ENCODE data around the gene WARS2.

WARS2 gene

GRCh38 chr1:119143706-119144105 lies 3.3 kb upstream of the WARS2 start:
- H3K36me3 ChIP-seq (ENCODE audit: insufficient read depth, low read length), result no peaks in the 10 kb centered on the region
- no peak overlapping the region for H2AFZ ChIP-seq (ENCODE audit: low read length)
- TF ChIP-seq CTCF (IDR thresholded peaks at IDR 0.05; ENCODE audit: low read length) (no peak), EZH2 (IDR thresholded peaks at IDR 0.05; ENCODE audit: borderline replicate concordance, low read length) (no peak)

GRCh38 chr1:119141660-119142059 lies 1.2 kb upstream of the WARS2 start:
- H3K27me3 ChIP-seq (ENCODE audit: insufficient read depth, low read length), result no peaks in the 10 kb centered on the region
- no peaks in the 10 kb centered on the region for H3K36me3 ChIP-seq (ENCODE audit: insufficient read depth, low read length)
- H3K4me1 ChIP-seq (ENCODE audit: insufficient read depth, low read length, severe bottlenecking), result peaks cover 32% of the 10 kb centered on the region
- no peaks in the 10 kb centered on the region for H3K9me2 ChIP-seq (ENCODE audit: low read depth, low read length)
- H3K27ac ChIP-seq (ENCODE audit: low read depth, low read length, poor library complexity, severe bottlenecking), result no peak overlapping the region
- no peaks in the 10 kb centered on the region for H4K20me1 ChIP-seq (ENCODE audit: insufficient read depth, low read length)
- H3F3A ChIP-seq (ENCODE audit: insufficient read depth, low read length), result no peaks in the 10 kb centered on the region
- no peak overlapping the region for H2AFZ ChIP-seq (ENCODE audit: low read length)
- TF ChIP-seq EZH2 (IDR thresholded peaks at IDR 0.05; ENCODE audit: borderline replicate concordance, low read length) (no peak), CTCF (IDR thresholded peaks at IDR 0.05; ENCODE audit: low read length) (no peak)
- no peaks in the 10 kb centered on the region for H3K9me3 ChIP-seq (ENCODE audit: low read length)
- H3K4me3 ChIP-seq (ENCODE audit: low read depth, low read length, poor library complexity, severe bottlenecking), result peak overlapping the region; percentile 71
- peak overlapping the region; percentile 82; the same call in 1 of the 2 replicates for H3K9ac ChIP-seq (ENCODE audit: low read length)
- peak overlapping the region; percentile 92 for H3K4me2 ChIP-seq (ENCODE audit: low read length)
- peaks cover 4% of the 10 kb centered on the region; the same call in 1 of the 2 replicates for H3K79me2 ChIP-seq (ENCODE audit: insufficient read depth, low read length)

More at GRCh38 chr1:119143706-119144105, 3.3 kb upstream of the WARS2 start:
- peaks cover 4% of the 10 kb centered on the region; the same call in 1 of the 2 replicates for H3K79me2 ChIP-seq (ENCODE audit: insufficient read depth, low read length)
- H3K4me3 ChIP-seq (ENCODE audit: low read depth, low read length, poor library complexity, severe bottlenecking), result no peak overlapping the region
- no peak overlapping the region for H3K4me2 ChIP-seq (ENCODE audit: low read length)
- H3K9me2 ChIP-seq (ENCODE audit: low read depth, low read length), result no peaks in the 10 kb centered on the region
- no peaks in the 10 kb centered on the region for H3K27me3 ChIP-seq (ENCODE audit: insufficient read depth, low read length)
- peaks cover 30% of the 10 kb centered on the region for H3K4me1 ChIP-seq (ENCODE audit: insufficient read depth, low read length, severe bottlenecking)
- H3F3A ChIP-seq (ENCODE audit: insufficient read depth, low read length), result no peaks in the 10 kb centered on the region
- no peaks in the 10 kb centered on the region for H4K20me1 ChIP-seq (ENCODE audit: insufficient read depth, low read length)
- no peak overlapping the region for H3K27ac ChIP-seq (ENCODE audit: low read depth, low read length, poor library complexity, severe bottlenecking)
- no peak overlapping the region for H3K9ac ChIP-seq (ENCODE audit: low read length)
- no peaks in the 10 kb centered on the region for H3K9me3 ChIP-seq (ENCODE audit: low read length)

- peak overlapping the region; percentile 71 for H3K4me3 ChIP-seq (ENCODE audit: low read depth, low read length, poor library complexity, severe bottlenecking)
- peak overlapping the region; percentile 92 for H3K4me2 ChIP-seq (ENCODE audit: low read length)
- no peaks in the 10 kb centered on the region for H3K27me3 ChIP-seq (ENCODE audit: insufficient read depth, low read length)
- H3K9me3 ChIP-seq (ENCODE audit: low read length), result no peaks in the 10 kb centered on the region
- H3K9me2 ChIP-seq (ENCODE audit: low read depth, low read length), result no peaks in the 10 kb centered on the region
- H3K36me3 ChIP-seq (ENCODE audit: insufficient read depth, low read length), result no peaks in the 10 kb centered on the region
- H3K27ac ChIP-seq (ENCODE audit: low read depth, low read length, poor library complexity, severe bottlenecking), result peak overlapping the region; percentile 81
- H2AFZ ChIP-seq (ENCODE audit: low read length), result no peak overlapping the region
- TF ChIP-seq CTCF (IDR thresholded peaks at IDR 0.05; ENCODE audit: low read length) (peak; percentile 60), EZH2 (IDR thresholded peaks at IDR 0.05; ENCODE audit: borderline replicate concordance, low read length) (no peak)
- no peaks in the 10 kb centered on the region for H4K20me1 ChIP-seq (ENCODE audit: insufficient read depth, low read length)
- peak overlapping the region; percentile 82 for H3K9ac ChIP-seq (ENCODE audit: low read length)
- no peaks in the 10 kb centered on the region for H3F3A ChIP-seq (ENCODE audit: insufficient read depth, low read length)
- peaks cover 32% of the 10 kb centered on the region for H3K4me1 ChIP-seq (ENCODE audit: insufficient read depth, low read length, severe bottlenecking)
- H3K79me2 ChIP-seq (ENCODE audit: insufficient read depth, low read length), result peaks cover 4% of the 10 kb centered on the region; the same call in 1 of the 2 replicates
Measured at GRCh38 chr1:119141020-119141424, 569 bp upstream of the WARS2 start.

Measured in OCI-LY1 (cell line).